CD14-positive monocyte (primary cell): Measurements from ENCODE around the gene TGFBRAP1. TPM values are rescaled to one million over a fixed set of nuclear protein-coding genes. Genes with fewer than 3 reads are reported as not detected.

Experiments
- DNase-seq, 3 donors: peaks; one replicate each; pipeline ENCODE4 v3.0.0-alpha.2; 2011 to 2022
- H2AFZ ChIP-seq: 2 replicates; pipeline ENCODE4 v1.6.0; 2012; ENCODE audit warnings: mild to moderate bottlenecking, low read depth, low read length, inconsistent platforms; ENCODE audit not compliant: insufficient read depth, poor library complexity, severe bottlenecking
- H3K27ac ChIP-seq, 2 donors: 1 replicate in 1 of 2; 2 replicates in 1 of 2; pipeline ENCODE4 v1.5.1; 2012 to 2013; ENCODE audit warnings: low read length in 2 of 2, control low read depth in 1 of 2, inconsistent platforms in 1 of 2, low read depth in 1 of 2, mild to moderate bottlenecking in 1 of 2
- H3K27me3 ChIP-seq, 2 donors: one replicate each; pipeline versions ENCODE4 v1.6.0 to v1.6.1; 2011 to 2013; ENCODE audit warnings: low read length in 2 of 2; ENCODE audit not compliant: control insufficient read depth in 2 of 2, insufficient read depth in 2 of 2
- H3K36me3 ChIP-seq, 2 donors: replicated peaks in 1 of 2; 1 replicate in 1 of 2; 2 replicates in 1 of 2; pipeline versions ENCODE4 v1.5.1 to v1.6.1; 2012 to 2013; ENCODE audit warnings: low read length in 2 of 2, control low read depth in 1 of 2, inconsistent platforms in 1 of 2, mild to moderate bottlenecking in 1 of 2; ENCODE audit not compliant: insufficient read depth in 2 of 2, control insufficient read depth in 1 of 2
- H3K4me1 ChIP-seq, 2 donors: 1 replicate in 1 of 2; 2 replicates in 1 of 2; pipeline versions ENCODE4 v1.5.1 to v1.6.1; 2012 to 2013; ENCODE audit warnings: low read length in 2 of 2, control low read depth in 1 of 2, inconsistent platforms in 1 of 2, mild to moderate bottlenecking in 1 of 2, moderate library complexity in 1 of 2; ENCODE audit not compliant: insufficient read depth in 2 of 2, control insufficient read depth in 1 of 2
- H3K4me2 ChIP-seq: replicated peaks from 2 replicates; pipeline ENCODE3; 2012; ENCODE audit warnings: low read length, moderate library complexity, mild to moderate bottlenecking; ENCODE audit not compliant: poor library complexity, severe bottlenecking; ENCODE audit errors: extremely low read depth
- H3K4me3 ChIP-seq, 3 experiments: fragments of 200-600 bp in 1 of 3; sonication (generic) in 1 of 3; replicated peaks in 1 of 3; 1 replicate in 2 of 3; 2 replicates in 1 of 3; pipeline ENCODE4 v1.5.1; 2011 to 2013; ENCODE audit warnings: low read length in 3 of 3, mild to moderate bottlenecking in 3 of 3, control low read depth in 2 of 3, low read depth in 2 of 3, inconsistent platforms in 1 of 3, moderate library complexity in 1 of 3
- H3K79me2 ChIP-seq: 2 replicates; pipeline ENCODE4 v1.6.0; 2012; ENCODE audit warnings: mild to moderate bottlenecking, control low read depth, inconsistent platforms, low read length, moderate library complexity; ENCODE audit not compliant: insufficient read depth
- H3K9ac ChIP-seq: 2 replicates; pipeline ENCODE4 v1.6.0; 2017; ENCODE audit warnings: low read length, mild to moderate bottlenecking; ENCODE audit not compliant: insufficient read depth, poor library complexity, severe bottlenecking
- H3K9me3 ChIP-seq, 2 donors: replicated peaks in 1 of 2; 1 replicate in 1 of 2; 2 replicates in 1 of 2; pipeline versions ENCODE4 v1.5.1 to v1.6.1; 2012 to 2013; ENCODE audit warnings: low read length in 2 of 2, control low read depth in 1 of 2; ENCODE audit not compliant: control insufficient read depth in 1 of 2, insufficient read depth in 1 of 2
- H4K20me1 ChIP-seq: 2 replicates; pipeline ENCODE4 v1.6.0; 2012; ENCODE audit warnings: mild to moderate bottlenecking, low read length, control low read depth, moderate library complexity; ENCODE audit not compliant: insufficient read depth
- H3K27ac Mint-ChIP-seq, 7 donors: one replicate each; pipeline ENCODE4 v1.8.0; 2020; ENCODE audit warnings: mild to moderate bottlenecking in 7 of 7, mixed read lengths in 7 of 7, moderate library complexity in 6 of 7, inconsistent platforms in 2 of 7
- H3K27me3 Mint-ChIP-seq, 3 donors: one replicate each; pipeline ENCODE4 v1.8.0; 2021 to 2022; ENCODE audit warnings: low read depth in 3 of 3, mild to moderate bottlenecking in 3 of 3, mixed read lengths in 3 of 3, moderate library complexity in 3 of 3, inconsistent platforms in 1 of 3
- H3K36me3 Mint-ChIP-seq, 2 donors: one replicate each; pipeline ENCODE4 v1.8.0; 2020; ENCODE audit warnings: mixed read lengths in 2 of 2, inconsistent platforms in 1 of 2, mild to moderate bottlenecking in 1 of 2
- H3K4me1 Mint-ChIP-seq: one replicate; pipeline ENCODE4 v1.8.0; 2020; ENCODE audit warnings: mild to moderate bottlenecking, mixed read lengths
- H3K4me3 Mint-ChIP-seq, 2 donors: one replicate each; pipeline ENCODE4 v1.8.0; 2020; ENCODE audit warnings: mild to moderate bottlenecking in 2 of 2, mixed read lengths in 2 of 2, moderate library complexity in 1 of 2
- H3K9me3 Mint-ChIP-seq, 7 donors: one replicate each; pipeline ENCODE4 v1.8.0; 2020 to 2022; ENCODE audit warnings: mixed read lengths in 7 of 7, mild to moderate bottlenecking in 6 of 7, moderate library complexity in 6 of 7, inconsistent platforms in 2 of 7
- CTCF ChIP-seq: fragments of 200-600 bp; IDR thresholded peaks from one replicate; pipeline ENCODE4 v1.8.0; 2022; ENCODE audit warnings: antibody characterized with exemption, mild to moderate bottlenecking
- WGBS: methylation state at CpG from one replicate; pipeline ENCODE4 v1.1.5; 2013; ENCODE audit warnings: missing lambda C conversion rate; ENCODE audit not compliant: insufficient coverage; 5-methylcytosine and 5-hydroxymethylcytosine counted together
- intact Hi-C, 2 donors: fragments of 100-400 bp; cut with micrococcal nuclease; formaldehyde crosslinking; loops; one replicate each; pipeline versions ENCODE4 v1.15.0 to v1.15.1; 2023
- polyA plus RNA-seq, 3 donors: library from polyadenylated mRNA; depleted of rRNA in 1 of 3; unstranded in 2 of 3; stranded (reverse) in 1 of 3; fragments of 300-500 nt in 2 of 3; fragments of >200 nt in 1 of 3; fragmentation: Illumina TruSeq in 2 of 3; gene quantifications; 1 replicate in 2 of 3; 2 replicates in 1 of 3; pipeline ENCODE4 v1.2.3, GENCODE V29; 2012 to 2021

TGFBRAP1 gene
- polyA plus RNA-seq, 3 donors = 10.0 to 10.5 (median 10.2) TPM

- Histone ChIP-seq H3K4me1 (no peaks in the 10 kb centered on the region), H3K27ac (no peak overlapping the region), H3K4me3 (no peak overlapping the region), H3K36me3 (no peaks in the 10 kb centered on the region), H3K9ac (no peak overlapping the region), H3K4me2 (no peak overlapping the region), H4K20me1 (no peaks in the 10 kb centered on the region), H2AFZ (no peak overlapping the region), H3K79me2 (no peaks in the 10 kb centered on the region), H3K9me3 (no peaks in the 10 kb centered on the region), H3K27me3 (no peaks in the 10 kb centered on the region)
- peaks cover 5% of the 10 kb centered on the region for H3K4me1 Mint-ChIP-seq
- H3K9me3 Mint-ChIP-seq = no peaks in the 10 kb centered on the region
- H3K27ac Mint-ChIP-seq = no peak overlapping the region
- intact Hi-C loops = no loop called here
- H3K36me3 Mint-ChIP-seq = no peaks in the 10 kb centered on the region
- H3K27me3 Mint-ChIP-seq = peaks cover 2 to 10% (median 3%) of the 10 kb centered on the region in 3 donors
- DNase-seq = no peak
- H3K4me3 Mint-ChIP-seq = no peak overlapping the region
- no peak for TF ChIP-seq CTCF
- 100% methylated on average over 1 of the region's 3 CpGs for WGBS
Measured at GRCh38 chr2:105231232-105231619, 98.3 kb downstream of the TGFBRAP1 start.

- no peak for TF ChIP-seq CTCF
- H3K9me3 Mint-ChIP-seq = peaks cover 0 to 2% (median 0%) of the 10 kb centered on the region in 7 donors
- H3K9ac ChIP-seq = no peak overlapping the region
- no peak overlapping the region for H3K27ac Mint-ChIP-seq
- no peaks in the 10 kb centered on the region for H3K9me3 ChIP-seq
- no peaks in the 10 kb centered on the region for H4K20me1 ChIP-seq
- H3K4me1 Mint-ChIP-seq = no peaks in the 10 kb centered on the region
- H3K4me2 ChIP-seq = no peak overlapping the region
- no peaks in the 10 kb centered on the region for H3K36me3 ChIP-seq
- H3K27ac ChIP-seq = no peak overlapping the region
- H3K36me3 Mint-ChIP-seq = no peaks in the 10 kb centered on the region
- H3K27me3 ChIP-seq = no peaks in the 10 kb centered on the region
- no peak overlapping the region for H3K4me3 Mint-ChIP-seq
- peaks cover 0 to 5% (median 3%) of the 10 kb centered on the region in 3 donors for H3K27me3 Mint-ChIP-seq
- WGBS = 89% methylated on average over 6 of the region's 9 CpGs
- no peak overlapping the region for H3K4me3 ChIP-seq
- no peak for DNase-seq
- H3K79me2 ChIP-seq = no peaks in the 10 kb centered on the region
- H2AFZ ChIP-seq = no peak overlapping the region
- no peaks in the 10 kb centered on the region for H3K4me1 ChIP-seq
- intact Hi-C loops = no loop called here
Measured at GRCh38 chr2:105224444-105224843, 105.1 kb downstream of the TGFBRAP1 start.
